GM23338 (cell line): Measurements from ENCODE around the gene CLSTN2. TPM values are rescaled to one million over a fixed set of nuclear protein-coding genes. Genes with fewer than 3 reads are reported as not detected.

Experiments
- ATAC-seq: fragments of 200-7000 bp; cut with Tn5 transposase; 3 replicates; pipeline ENCODE4 v1.9.1; 2020
- DNase-seq: peaks from one replicate; pipeline ENCODE4 v3.0.0-alpha.2; 2015; ENCODE audit warnings: low spot score
- H2AFZ ChIP-seq: fragments of 200-600 bp; sonication (generic); 2 replicates; pipeline ENCODE4 v1.8.0; 2016; ENCODE audit warnings: antibody characterized with exemption, mild to moderate bottlenecking, moderate library complexity
- H3F3A ChIP-seq: fragments of 200-600 bp; sonication (generic); replicated peaks from 2 replicates; pipeline ENCODE4 v1.8.0; 2017; ENCODE audit warnings: antibody characterized with exemption, mixed run types, low read depth
- H3K27ac ChIP-seq: fragments of 200-600 bp; sonication (generic); 2 replicates; pipeline ENCODE4 v1.6.1; 2016; ENCODE audit warnings: low read depth
- H3K27me3 ChIP-seq: fragments of 200-600 bp; sonication (generic); 2 replicates; pipeline ENCODE4 v1.8.0; 2016; ENCODE audit warnings: mild to moderate bottlenecking, mixed run types, moderate library complexity; ENCODE audit not compliant: insufficient read depth
- H3K36me3 ChIP-seq: fragments of 200-600 bp; sonication (generic); 2 replicates; pipeline ENCODE4 v1.8.0; 2016; ENCODE audit warnings: mild to moderate bottlenecking; ENCODE audit not compliant: insufficient read depth
- H3K4me1 ChIP-seq: fragments of 200-600 bp; sonication (generic); 2 replicates; pipeline ENCODE4 v1.8.0; 2016; ENCODE audit warnings: mild to moderate bottlenecking, moderate library complexity; ENCODE audit not compliant: insufficient read depth
- H3K4me2 ChIP-seq: fragments of 200-600 bp; sonication (generic); 2 replicates; pipeline ENCODE4 v1.7.1; 2017; ENCODE audit warnings: mixed run types
- H3K4me3 ChIP-seq: fragments of 200-600 bp; sonication (generic); 2 replicates; pipeline ENCODE4 v1.6.1; 2016; ENCODE audit warnings: mixed run types
- H3K79me2 ChIP-seq: fragments of 200-600 bp; sonication (generic); replicated peaks from 2 replicates; pipeline ENCODE4 v1.8.0; 2017; ENCODE audit warnings: mild to moderate bottlenecking; ENCODE audit not compliant: insufficient read depth
- H3K9me2 ChIP-seq: fragments of 200-600 bp; sonication (generic); 2 replicates; pipeline ENCODE4 v1.8.0; 2017; ENCODE audit not compliant: insufficient read depth
- H4K20me1 ChIP-seq: fragments of 200-600 bp; sonication (generic); replicated peaks from 2 replicates; pipeline ENCODE4 v1.8.0; 2017; ENCODE audit warnings: mild to moderate bottlenecking; ENCODE audit not compliant: insufficient read depth
- H3K27ac Mint-ChIP-seq: 2 replicates; pipeline ENCODE4 v1.8.0; 2020; ENCODE audit warnings: inconsistent platforms, mild to moderate bottlenecking, moderate library complexity, mixed read lengths
- H3K27me3 Mint-ChIP-seq: 3 replicates; pipeline ENCODE4 v1.8.0; 2022; ENCODE audit warnings: low read depth, mild to moderate bottlenecking, moderate library complexity, mixed read lengths, inconsistent platforms; ENCODE audit not compliant: insufficient read depth, poor library complexity
- H3K36me3 Mint-ChIP-seq: 3 replicates; pipeline ENCODE4 v1.8.0; 2021; ENCODE audit warnings: low read depth, mild to moderate bottlenecking, inconsistent platforms, moderate library complexity, mixed read lengths
- H3K4me1 Mint-ChIP-seq: 3 replicates; pipeline ENCODE4 v1.8.0; 2020; ENCODE audit warnings: mild to moderate bottlenecking, inconsistent platforms, mixed read lengths
- H3K4me3 Mint-ChIP-seq: 3 replicates; pipeline ENCODE4 v1.8.0; 2021; ENCODE audit warnings: moderate library complexity, mild to moderate bottlenecking, inconsistent platforms, mixed read lengths
- H3K9me3 Mint-ChIP-seq: 3 replicates; pipeline ENCODE4 v1.8.0; 2020; ENCODE audit warnings: moderate library complexity, mild to moderate bottlenecking, inconsistent platforms, mixed read lengths
- CREB1 ChIP-seq: fragments of 250-450 bp; sonication (Bioruptor Pico); IDR thresholded peaks from 2 replicates; pipeline ENCODE4 v1.5.0; 2020; ENCODE audit warnings: low read depth, mild to moderate bottlenecking, moderate library complexity
- CTCF ChIP-seq, 2 experiments: fragments of 200-600 bp in 1 of 2; sonication (generic) in 1 of 2; conservative IDR thresholded peaks; 2 replicates each; pipeline versions ENCODE4 v1.5.1 to v1.6.1; 2016 to 2017; ENCODE audit warnings: antibody characterized with exemption in 2 of 2, low read depth in 2 of 2, mild to moderate bottlenecking in 2 of 2, moderate library complexity in 1 of 2
- EZH2 ChIP-seq: fragments of 200-600 bp; sonication (generic); IDR thresholded peaks from one replicate; pipeline ENCODE4 v1.8.0; 2017; ENCODE audit warnings: antibody characterized with exemption, mild to moderate bottlenecking, low read depth; ENCODE audit not compliant: unreplicated experiment
- EZH2phosphoT487 ChIP-seq: fragments of 200-600 bp; sonication (generic); IDR thresholded peaks from one replicate; pipeline ENCODE4 v1.8.1; 2018; ENCODE audit warnings: antibody characterized with exemption; ENCODE audit not compliant: unreplicated experiment
- JUNB ChIP-seq: IDR thresholded peaks from one replicate; pipeline ENCODE4 v1.6.1; 2016; ENCODE audit warnings: antibody characterized with exemption; ENCODE audit not compliant: unreplicated experiment
- NANOG ChIP-seq: IDR thresholded peaks from 2 replicates; pipeline ENCODE4 v1.6.1; 2016; ENCODE audit warnings: antibody characterized with exemption, borderline replicate concordance
- POLR2AphosphoS5 ChIP-seq: IDR thresholded peaks from 2 replicates; pipeline ENCODE4 v1.6.1; 2016; ENCODE audit warnings: antibody characterized with exemption, low read depth
- REST ChIP-seq: IDR thresholded peaks from one replicate; pipeline ENCODE4 v1.6.1; 2018; ENCODE audit warnings: antibody characterized with exemption; ENCODE audit not compliant: unreplicated experiment
- STAT1 ChIP-seq: IDR thresholded peaks from one replicate; pipeline ENCODE4 v1.6.1; 2016; ENCODE audit warnings: antibody characterized with exemption; ENCODE audit not compliant: unreplicated experiment
- ZNF331 ChIP-seq: fragments of 250-450 bp; sonication (Bioruptor Pico); IDR thresholded peaks from 2 replicates; pipeline ENCODE4 v1.5.0; 2020; ENCODE audit warnings: low read depth, mild to moderate bottlenecking, moderate library complexity
- ZNF462 ChIP-seq: fragments of 250-450 bp; sonication (Bioruptor Pico); IDR thresholded peaks from 2 replicates; pipeline ENCODE4 v1.5.0; 2020; ENCODE audit warnings: mild to moderate bottlenecking, moderate library complexity
- polyA plus RNA-seq: library from polyadenylated mRNA; unstranded; fragments of >200 nt; fragmentation: Nextera tagmentation; extraction: Ambion mirVana; gene quantifications from 2 replicates; pipeline ENCODE4 v1.2.1, GENCODE V29; 2016
- total RNA-seq: library from RNA; depleted of rRNA; stranded (reverse); fragments of >200 nt; shearing (Covaris generic); gene quantifications from 2 replicates; pipeline ENCODE4 v1.2.3, GENCODE V29; 2014

The CLSTN2 gene
- total and polyA plus RNA-seq, 2 experiments from 2014 or later: 0.11 to 0.83 TPM

- TF ChIP-seq ZNF462: no peak
- no peak for TF ChIP-seq EZH2phosphoT487
Measured at GRCh38 chr3:140377644-140378043, 442.7 kb downstream of the CLSTN2 start (continued).

- Histone ChIP-seq H3K27ac (no peak overlapping the region), H3K4me2 (no peak overlapping the region), H3K79me2 (no peaks in the 10 kb centered on the region), H3K9me2 (peaks cover 6% of the 10 kb centered on the region; the same call in 1 of the 2 replicates), H3K4me1 (no peaks in the 10 kb centered on the region), H3K27me3 (no peaks in the 10 kb centered on the region), H4K20me1 (no peaks in the 10 kb centered on the region), H2AFZ (no peak overlapping the region), H3K4me3 (no peak overlapping the region), H3K36me3 (no peaks in the 10 kb centered on the region), H3F3A (no peaks in the 10 kb centered on the region)
- no peak overlapping the region for H3K27ac Mint-ChIP-seq
- no peak overlapping the region for H3K4me3 Mint-ChIP-seq
- no peak for DNase-seq
- H3K36me3 Mint-ChIP-seq: no peaks in the 10 kb centered on the region; the same call in 2 of the 3 replicates
- H3K27me3 Mint-ChIP-seq: peaks cover 5% of the 10 kb centered on the region
- H3K9me3 Mint-ChIP-seq: peaks cover 3% of the 10 kb centered on the region; the same call in 1 of the 3 replicates
- ATAC-seq: no peak
- peaks cover 6% of the 10 kb centered on the region; the same call in 1 of the 3 replicates for H3K4me1 Mint-ChIP-seq
- TF ChIP-seq NANOG (no peak), CREB1 (CRISPR knock-in tag) (no peak), JUNB (no peak), EZH2 (no peak), EZH2phosphoT487 (no peak), STAT1 (no peak), ZNF331 (no peak), REST (no peak), CTCF (conservative IDR thresholded peaks at IDR 0.05; ENCODE audit: low read depth in 2 of 2) (no peak), POLR2AphosphoS5 (no peak)
Measured at GRCh38 chr3:140378571-140379340, 443.8 kb downstream of the CLSTN2 start.
